GM15510 (cell line): ENCODE results near the gene MAB21L4.

Experiments used
- POLR2A ChIP-seq: IDR thresholded peaks from 3 replicates; pipeline ENCODE4 v1.6.1; 2011; ENCODE audit warnings: borderline replicate concordance; ENCODE audit not compliant: insufficient read length; ENCODE audit errors: extremely low read depth

Gene MAB21L4

DNA sequence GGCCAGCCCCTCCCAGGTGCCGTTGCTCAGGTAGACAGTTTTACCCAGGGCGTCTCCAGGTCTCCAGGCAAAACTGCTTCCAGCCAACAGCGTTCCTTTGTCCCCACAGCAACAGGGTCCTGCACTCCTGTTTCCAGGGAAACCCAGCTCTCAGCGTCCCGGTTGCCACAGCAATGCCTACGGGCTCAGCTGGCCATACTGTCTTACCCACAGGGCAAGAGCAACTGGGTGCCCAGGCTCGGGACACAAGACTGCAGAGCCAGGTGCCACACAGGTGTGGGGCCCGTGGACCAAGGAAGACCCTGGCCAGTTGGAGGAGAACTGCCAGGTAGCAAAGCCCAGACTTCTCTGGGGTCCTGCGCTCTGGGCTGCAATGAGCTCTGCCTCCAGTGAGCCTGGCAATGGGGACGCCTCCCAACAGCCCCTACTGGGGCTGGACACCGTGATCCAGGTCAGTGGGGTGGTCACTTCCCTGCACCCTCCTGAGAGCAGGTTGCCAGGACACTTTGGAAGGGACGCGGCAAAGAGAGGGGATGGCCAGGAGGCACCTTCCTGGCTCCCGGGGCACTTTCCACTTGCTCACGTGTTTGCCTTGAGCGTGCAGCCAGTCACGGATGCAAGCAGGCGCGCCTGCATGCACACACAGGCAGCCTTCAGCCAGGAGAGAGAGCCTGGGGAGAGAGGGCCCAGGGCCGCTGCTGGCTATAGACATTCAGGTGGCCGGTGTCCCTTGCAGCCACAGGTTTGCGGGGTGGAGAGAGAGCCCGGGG is 10.4 kb upstream of the MAB21L4 start, which contains the start of gene CROCC2:
CROCC2 (plus strand) TSS at position 196 of the 770 bp plus-strand sequence; CDS start at position 374, 178 bp downstream.
- no peak for TF ChIP-seq POLR2A

DNA sequence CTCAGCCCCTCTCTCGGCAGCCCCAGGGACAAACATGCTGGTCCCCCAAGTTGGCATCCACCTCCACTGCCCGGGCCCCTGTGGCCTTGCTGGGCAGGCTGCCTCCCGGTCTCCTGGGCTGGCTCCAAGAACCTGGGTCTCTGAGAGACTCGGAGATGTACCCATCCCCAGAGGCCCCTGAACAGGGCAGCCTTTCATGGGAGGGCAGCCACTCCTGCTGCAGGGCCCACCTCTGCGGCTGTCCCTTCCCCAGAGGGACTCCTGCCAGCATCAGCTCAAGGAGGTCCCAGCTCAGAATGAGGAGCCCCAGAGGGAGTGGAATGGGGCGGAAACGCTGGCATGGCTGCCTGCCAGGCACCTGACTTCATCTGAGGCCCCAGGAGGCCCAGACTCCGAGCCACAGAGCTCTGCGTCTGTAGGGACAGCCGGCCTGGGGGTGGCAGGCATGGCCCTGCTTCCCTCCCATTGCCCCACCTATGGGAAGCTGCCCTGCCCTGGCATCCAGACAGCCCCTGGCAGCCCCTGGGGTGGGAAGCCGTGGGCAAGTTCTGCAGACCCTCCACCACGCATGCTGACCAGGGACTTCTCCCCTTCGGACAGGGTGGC is 9.3 kb upstream of the MAB21L4 start:
- no peak for TF ChIP-seq POLR2A

DNA sequence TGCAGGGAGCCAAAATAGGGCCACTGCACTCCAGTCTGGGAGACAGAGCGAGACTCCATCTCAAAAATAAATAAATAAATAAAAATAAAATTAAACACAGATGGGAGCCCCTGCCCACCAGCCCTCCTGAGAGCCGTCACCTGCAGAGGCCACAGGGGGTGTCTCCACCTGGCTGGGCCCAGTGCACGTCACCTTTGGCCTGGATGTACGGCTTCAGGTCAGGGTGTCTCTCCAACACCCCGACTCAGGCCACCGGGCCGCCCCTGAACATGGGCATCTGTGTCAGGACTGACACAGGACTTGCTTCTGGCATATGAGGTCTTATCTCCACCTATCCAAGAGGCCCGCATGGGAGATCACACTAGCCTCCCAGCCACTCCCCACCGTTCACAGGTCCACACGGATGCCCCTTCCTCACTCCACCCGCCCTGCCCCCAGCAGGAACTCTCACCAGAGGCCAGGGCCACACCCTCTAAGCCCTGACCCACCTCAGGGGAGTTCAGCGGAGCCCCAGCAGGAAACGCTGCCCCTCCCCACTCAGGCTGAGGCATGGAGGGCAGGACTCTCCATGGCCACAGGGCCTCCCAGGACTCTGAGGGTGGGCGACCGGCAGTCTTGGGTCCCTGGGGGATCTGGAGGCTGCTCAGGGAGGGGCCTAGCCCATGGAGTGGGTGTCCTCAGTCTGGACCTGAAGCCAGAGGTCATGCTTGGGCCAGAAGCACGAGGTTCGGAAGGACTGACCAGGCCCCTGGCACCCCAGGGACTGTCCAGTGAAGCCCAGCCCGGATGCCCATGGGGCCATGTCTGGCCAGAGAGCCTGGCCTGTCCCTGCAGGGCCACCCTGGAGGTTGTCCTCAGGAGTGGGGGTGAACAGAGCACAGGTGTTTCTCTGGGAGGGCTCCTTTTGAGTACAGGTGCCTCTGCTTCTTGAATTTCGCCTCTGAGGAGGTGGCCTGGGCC is 8.5 kb upstream of the MAB21L4 start:
- no peak for TF ChIP-seq POLR2A

DNA sequence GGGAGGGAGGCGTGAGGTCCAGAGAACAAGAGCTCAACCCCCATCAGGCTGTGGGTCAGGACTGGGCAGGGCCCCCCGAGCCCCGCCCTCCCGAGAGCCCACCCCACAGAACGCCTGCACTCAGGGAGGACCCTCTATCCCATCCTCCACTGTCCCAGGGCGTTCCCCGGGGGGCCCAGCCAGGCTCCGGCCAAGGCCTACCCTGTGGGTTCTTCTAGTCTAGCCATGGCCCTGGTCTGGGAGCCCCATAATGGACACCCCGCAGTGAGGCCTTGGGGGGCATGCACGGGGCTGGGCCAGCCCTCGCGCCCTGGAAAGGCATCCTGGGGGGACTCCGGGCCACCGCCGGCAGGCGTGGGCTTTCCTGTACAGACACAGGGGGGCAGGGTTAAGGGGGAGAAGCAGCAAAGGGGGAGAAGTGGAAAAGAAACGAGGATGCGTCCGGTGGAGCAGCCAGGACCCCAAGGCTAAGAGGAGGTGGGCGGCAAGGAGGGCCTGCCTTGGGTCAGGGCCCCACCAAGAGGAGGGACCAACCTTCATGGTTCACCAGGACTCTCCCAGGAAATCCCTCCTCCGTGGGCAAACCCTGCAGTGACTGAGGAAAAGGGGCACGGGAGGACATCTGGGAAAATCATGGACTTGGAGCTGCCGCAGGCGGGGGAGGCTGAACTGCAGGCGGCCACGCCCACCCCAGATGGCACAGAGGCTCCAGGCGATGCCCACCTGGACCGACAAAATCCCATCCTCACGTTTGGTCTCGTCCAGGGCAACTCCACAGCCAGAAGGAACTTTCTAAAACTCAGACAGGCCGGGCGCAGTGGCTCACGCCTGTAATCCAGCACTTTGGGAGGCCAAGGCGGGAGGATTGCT is 7.5 kb upstream of the MAB21L4 start:
- TF ChIP-seq POLR2A = no peak

DNA sequence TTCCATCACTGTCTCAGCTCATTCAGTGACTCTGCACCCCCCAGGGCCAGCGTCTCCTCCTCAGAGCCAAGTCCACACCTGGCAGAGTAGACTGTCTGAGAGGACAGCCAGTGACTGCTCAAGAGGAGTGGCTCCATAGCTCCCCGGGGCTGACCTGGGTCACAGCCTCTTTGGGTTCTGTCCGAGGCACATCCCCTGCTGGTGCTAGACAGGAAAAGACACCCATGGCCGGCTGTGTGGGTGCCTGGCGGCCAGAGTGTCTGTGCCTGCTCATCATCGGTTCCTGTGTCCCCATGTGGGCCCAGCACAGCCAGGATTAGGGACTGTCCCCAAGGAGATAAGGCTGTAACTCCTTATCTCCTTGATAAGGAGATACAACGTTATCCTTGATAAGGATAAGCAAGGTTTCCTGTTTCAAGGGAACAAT is 6.7 kb upstream of the MAB21L4 start:
- TF ChIP-seq POLR2A = no peak

DNA sequence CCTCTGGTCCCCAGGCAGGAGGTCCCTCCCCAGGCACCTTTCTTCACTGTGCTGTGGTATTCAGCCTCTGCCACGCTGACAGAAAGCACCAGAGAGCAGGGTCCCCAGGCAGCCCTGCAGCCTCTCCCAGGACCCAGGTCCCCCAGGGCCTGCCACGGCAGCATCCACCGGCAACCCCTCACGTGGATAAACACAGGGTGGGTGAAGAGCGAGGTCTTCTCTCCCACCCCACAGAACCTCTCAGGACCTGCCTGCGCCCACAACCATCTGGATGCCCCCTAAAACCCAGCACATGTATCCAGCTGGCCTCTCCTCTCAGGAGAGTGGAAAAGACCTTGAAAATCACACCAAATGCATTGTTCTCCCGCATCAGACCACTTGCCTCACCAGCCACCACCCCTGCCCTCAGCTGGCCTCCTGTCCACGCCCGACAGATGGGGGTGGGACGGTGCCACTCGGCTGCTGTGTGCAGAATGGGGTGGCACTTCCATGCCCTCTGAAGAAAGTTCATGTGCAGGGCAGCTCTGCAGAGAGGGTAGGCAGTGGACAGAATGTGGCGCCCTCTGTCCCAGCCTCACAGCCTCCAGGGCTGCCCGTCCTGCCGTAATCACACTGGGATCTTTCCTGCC is 6.1 kb upstream of the MAB21L4 start:
- no peak for TF ChIP-seq POLR2A

DNA sequence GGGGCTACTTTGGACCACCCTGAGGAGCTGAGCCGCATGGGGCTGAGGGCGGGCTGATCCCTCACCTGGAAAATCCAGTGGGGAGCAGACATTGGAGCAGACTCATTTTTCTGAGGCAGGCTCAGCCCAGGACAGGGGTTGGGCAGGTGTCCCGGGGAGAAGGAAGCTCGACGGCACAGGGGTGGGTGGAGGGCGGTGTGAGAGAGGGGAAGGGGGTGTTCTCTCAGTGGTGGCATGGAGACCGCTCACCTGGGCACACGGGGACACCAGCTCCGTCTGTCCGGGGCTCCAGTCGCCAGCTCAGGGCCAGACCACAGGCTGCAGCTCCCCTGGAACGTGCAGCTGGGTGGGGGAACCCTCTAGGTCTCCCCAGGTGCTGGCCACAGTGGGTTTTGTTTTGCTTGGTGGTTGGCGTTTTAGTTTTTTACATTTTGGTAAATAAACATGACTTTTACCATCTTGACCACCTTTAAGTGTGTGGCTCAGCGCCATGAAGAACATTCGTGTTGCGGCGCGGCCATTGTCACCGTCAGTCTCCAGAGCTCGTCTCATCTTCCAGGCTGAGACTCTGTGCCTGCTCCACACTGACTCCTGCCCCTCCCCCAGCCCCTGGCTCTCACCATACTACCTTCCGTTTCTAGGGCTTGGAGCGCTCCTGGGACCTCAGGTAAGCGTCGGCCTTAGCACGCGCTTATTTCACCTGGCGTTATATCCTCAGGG is 4.3 kb upstream of the MAB21L4 start:
- no peak for TF ChIP-seq POLR2A

DNA sequence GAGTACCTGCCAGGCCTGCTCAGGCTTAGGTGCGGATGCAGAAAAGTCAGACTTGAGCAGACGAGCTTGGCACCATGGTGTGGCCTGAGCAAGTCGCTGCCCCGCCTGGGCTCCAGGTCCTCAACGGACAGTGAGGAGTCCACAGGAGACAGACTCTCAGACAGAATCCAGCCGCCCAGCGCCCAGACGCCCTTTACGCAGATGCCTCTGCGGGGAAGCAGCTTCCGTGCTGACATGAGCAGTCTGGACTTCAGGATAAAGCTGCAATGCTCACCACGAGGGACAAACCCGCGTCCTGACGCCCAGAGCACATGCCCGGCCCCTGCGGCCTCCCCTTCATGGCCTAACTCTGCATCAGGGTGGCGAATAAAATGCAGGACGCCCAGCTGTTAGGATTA is 3.5 kb upstream of the MAB21L4 start:
- TF ChIP-seq POLR2A = no peak

DNA sequence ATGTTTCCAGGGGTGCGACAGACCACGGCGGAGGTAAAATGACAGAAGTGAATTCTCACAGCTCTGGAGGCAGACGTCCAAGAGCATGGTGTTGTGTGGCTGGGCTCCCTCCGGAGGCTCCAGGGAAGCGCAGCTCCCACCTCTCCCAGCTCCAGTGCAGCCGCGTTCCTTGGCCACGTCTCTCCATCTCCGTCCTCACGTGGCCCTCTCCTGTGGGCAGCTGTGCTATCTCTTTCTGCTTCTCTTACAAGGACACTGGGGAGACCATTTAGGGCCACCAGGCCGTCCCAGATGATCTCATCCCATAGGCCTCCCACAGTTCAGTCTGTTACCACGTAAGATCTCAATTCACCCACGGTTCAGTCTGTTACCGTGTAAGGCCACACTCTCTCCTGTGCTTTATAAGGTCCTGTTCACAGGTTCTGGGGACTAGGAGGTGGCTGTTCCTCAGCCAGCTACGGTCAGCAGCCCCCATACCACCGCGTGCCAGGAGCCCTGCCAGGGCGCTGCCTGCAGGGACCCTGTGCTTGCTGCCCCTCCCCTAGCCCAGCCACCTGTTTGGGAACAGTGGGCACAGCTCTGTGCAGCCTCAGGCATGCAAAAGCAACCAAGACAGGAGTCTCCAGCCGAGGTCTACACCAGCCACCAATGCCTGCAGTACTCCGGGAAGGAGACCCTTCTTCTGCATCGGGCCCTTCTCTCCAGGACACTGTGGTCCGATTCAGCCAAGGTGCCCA is 2.9 kb upstream of the MAB21L4 start:
- TF ChIP-seq POLR2A = no peak

DNA sequence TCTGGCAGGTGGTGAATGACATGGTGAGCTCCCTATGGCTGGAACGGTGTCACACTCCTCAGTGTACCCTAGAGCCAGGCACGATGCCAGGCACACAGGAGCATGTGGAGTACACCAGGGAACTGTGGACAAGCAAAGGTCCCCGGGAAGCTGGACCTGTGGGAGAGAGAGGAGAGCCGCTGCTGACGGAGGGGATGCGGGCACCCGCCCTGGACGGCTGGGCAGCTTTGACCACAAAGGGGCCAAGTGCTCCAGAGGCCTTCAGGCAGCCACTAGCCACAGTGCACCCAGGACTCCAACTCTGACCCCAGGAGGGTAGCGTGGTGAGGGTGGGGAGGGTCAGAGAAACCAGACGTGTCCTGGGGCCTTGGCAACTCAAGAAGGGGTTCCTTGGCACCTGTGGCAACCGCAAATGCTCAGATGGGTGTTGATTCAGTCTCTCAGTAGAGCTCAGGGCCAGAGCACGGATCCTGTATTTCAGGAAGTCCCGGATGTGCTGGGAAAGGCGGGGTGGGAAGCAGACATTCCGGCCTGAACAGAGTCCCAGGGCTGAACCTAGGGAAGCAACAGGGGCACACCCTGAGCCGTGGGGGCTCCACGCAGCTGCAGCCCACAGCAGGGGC is 2.3 kb upstream of the MAB21L4 start:
- TF ChIP-seq POLR2A = no peak

DNA sequence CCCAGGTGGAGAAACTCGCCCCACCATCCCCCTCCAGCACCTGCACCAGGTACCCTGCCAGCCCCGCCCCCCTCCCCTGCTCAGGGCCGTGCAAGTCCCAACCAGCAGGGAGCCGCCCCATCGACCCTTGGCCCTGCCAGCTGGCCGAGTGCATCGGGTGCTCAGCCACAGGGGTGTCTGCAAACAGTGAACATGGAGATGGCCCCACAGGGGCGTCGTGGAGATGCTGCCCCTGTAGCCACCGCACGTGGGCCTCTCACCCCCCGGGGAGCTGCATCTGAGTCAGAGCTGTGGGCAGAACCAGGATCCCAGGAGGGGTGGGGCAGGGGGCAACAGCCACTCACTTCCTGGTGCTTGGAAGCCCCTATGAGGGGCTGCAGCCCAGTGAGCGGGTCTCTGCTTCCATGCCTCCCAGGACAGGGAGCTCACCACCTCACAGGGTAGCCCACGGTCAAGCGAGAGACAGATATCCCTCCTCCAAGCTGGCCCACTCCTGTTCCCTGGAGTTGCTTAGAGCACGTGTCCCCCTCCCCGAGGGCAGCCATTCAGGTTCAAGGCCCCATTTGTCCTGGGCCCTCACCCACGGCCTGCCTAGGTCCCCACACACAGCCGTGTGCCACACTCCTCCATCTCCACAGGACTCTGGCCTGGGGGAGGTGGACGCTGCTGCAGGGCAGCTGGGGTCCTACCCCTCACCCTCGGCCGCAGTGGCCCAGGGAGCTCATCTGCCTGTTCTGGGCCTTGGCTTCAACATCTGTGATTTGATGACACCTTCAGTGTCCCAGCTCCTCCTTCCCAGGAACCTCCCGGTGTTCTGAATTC is 1.1 kb upstream of the MAB21L4 start:
- TF ChIP-seq POLR2A = no peak

DNA sequence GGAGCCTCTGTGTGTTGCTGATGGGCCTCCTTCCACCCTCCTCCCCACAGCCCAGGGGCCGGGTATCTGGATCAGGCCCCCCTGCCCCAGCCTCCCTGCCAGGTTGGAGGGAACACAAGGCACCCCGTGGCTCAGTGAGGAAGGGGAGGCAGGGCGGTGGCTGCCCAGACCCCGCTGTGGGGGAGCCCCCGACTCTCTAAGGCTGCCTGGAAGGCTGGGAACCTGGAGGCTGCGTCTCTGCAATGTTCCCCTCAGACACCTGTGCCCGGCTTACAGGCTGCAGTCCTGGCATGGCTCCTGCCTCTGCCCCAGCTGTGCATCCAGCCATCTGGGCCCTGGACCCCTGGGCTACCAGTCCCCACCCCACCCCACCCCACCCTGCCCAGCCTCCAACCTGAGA is 438 bp upstream of the MAB21L4 start:
- no peak for TF ChIP-seq POLR2A
